NOMO-1 treated with dmso at 0.1 percent for 144 hours (cell line): ENCODE results near the gene CUL3.
A peak's percentile ranks its signal among the peaks of the same experiment; 100 is the strongest.
"Not testable (repeated sequence)": the region's sequence is repeated elsewhere in the genome, so short reads cannot be mapped to it uniquely, and the experiment has no call there.

Experiments
- DNase-seq: peaks from one replicate; lab custom pipeline; 2025; ENCODE audit not compliant: unreplicated experiment; lab: John Stamatoyannopoulos, UW

Gene CUL3

DNA sequence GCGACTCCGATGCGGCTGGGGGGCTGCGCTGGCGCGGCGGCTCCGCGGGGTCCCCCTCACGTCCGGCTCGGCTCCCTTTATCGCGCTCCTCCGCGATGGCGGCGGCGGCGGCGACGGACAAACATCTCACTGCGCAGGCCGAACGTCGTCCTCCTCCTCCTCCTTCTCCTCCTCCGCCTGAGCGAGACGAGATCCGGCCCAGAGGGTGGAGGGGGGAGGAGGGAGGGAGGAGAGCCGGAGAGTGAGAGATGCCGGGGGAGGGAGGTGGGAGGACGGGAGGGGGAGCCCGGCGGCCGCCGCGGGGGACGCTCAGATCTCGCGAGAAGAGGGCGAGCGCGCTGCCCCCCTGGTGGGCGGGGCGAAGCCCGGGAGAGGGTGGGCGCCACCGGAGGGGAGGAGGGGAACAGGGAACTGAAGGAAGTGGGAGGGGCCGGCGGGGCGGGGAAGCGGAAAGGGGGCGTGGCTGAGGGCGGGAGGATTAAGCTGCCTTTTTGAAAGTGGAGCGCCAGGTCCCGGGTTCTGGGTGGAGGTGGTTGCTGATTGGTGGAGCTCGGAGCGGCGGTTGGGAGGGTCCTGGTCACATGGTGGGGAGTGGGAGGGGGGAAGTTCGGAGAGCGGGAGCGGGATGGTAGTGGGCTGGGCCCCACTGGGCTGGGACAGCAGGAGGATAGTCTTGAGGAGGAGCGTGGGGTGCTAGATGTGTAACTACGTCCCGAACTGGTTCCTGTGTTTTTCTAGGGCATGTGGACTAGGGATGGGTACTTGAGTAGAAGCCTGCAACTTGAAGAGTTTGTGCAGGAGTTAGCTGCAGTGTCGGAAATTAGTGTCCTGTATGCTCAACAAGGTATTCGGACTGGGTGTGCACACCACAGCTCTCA, at the start of gene CUL3:
TSS of gene CUL3 (minus strand) at position 153 of the 878 bp plus-strand sequence. CDS start 354 bp downstream, outside the sequence.
- peak; percentile 98 for DNase-seq

DNA sequence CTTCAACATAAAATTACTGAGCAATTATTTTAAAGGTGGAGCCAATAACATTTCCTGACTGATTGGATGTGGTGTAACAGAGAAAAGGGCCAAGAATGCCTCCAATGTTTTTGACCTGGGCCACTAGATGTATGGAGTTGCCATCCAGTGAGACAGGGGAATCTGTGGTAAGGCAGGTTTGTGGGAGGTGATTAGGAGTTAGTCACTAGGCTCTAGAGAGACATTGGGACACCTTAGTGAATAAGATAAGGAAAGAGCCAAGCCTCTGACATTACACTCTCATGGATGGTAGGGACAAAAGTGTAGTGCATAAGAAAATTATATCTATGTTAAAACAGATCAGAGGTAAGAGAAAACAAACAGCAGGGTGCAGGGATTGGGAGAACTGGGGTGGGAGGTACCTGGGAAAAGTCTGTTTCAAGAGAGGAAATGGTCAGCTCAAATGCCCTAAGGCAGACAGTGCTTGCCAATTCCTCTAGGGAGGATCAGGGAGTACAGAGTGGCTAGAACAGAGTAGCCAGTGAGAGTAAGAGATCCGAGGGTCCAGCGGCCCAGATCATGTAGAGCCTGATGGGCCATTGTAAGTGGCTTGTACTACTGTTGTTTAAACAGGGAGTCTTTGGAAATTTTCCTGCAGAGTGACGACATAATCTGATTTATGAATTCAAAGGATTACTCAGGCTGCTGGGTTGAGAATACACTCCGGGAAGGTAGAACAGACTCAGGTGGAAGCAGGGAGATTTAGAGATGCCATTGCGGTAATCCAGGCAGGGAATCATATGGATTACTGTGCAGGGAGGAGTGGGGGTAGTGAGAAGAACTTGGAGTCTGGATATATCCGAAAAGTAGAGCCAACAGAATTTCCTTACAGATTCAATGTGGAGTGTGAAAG, 45.7 kb upstream of the CUL3 start:
- no peak for DNase-seq

DNA sequence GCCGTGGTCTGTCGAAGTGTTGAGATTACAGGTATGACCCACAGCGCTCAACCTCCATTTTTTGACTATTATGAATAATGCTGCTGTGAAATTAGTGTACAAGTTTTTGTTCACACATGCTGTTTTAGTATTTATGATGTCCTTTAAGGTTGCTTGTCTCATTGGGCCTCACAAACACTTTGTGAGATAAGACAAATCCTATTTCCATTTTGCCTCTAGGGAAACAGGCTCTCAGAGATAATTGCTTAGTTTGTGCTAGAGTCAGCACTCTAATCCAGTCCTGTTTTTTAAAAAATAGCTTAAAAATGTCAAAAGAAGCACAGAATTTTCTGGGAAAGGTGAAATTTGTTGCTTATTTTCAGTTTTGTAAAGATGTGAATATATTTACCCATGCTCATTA, 43.3 kb upstream of the CUL3 start:
- DNase-seq = no peak

DNA sequence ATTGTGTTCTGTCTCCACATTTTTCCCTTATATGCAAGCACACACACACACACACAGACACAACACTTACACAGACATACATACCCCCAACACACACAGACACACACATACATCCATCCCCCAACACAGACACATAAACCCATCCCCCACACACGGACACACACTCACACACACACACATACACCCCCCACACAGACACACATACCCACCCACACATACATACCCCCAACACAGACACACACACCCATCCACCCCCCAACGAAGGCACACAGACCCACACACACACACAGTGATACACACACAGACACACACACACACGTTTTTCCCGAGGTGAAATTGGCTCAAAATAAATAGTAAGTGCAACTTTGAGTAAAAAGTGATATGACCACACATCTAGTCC, 41.6 kb upstream of the CUL3 start:
- DNase-seq = no peak

DNA sequence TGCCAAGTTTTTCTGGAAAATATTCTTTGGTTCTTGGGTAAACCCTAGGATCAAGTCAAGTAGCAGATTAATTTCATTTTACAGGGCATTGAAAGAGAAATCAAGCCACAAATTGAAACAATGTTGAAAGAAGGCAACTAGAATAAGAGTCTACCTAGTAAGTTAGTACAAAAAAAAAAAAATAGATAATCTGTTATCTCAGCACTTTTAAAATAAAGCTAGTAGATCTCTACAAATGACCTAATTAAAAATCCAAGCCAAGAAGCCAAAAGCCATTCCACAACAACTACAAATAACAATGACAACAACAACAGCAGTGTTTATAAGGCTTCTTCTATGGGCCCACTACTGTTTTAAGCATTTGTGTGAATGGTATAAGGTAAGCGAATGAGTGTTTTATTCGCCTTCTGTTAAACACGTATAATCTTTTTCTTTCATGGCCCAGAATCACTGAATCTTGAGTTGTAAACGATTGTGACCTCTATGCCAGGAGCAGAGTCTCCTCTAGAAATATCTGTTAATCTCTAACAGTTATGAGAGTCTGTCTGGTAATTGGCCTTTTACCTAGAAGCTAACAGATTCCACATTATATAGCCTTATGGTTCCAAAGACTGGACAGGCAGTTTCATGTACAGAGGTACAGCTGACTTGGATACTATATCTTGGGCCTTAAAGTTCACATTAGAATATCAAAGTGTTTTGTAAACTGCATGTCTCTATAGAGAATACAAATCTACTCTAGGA, 28.6 kb upstream of the CUL3 start:
- no peak for DNase-seq

DNA sequence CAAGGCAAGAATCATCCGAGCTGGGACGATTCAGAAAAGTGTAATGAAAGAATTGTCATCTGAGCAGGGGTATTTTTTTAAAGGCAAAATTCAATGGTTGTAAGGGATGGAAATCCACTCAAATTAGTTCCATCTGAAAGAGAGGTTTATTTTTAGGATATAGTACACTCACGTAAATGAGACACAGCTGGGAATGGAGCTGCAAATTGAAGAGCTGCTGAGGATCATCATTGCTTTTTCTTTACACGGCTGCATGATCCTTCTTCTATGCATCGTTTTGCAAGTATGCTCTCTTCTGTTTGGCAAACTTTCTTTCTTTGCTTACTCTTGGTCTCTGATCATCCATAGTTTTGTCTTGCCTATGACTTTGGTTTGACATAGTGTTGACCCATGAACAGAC, 27.4 kb upstream of the CUL3 start:
- DNase-seq = no peak

DNA sequence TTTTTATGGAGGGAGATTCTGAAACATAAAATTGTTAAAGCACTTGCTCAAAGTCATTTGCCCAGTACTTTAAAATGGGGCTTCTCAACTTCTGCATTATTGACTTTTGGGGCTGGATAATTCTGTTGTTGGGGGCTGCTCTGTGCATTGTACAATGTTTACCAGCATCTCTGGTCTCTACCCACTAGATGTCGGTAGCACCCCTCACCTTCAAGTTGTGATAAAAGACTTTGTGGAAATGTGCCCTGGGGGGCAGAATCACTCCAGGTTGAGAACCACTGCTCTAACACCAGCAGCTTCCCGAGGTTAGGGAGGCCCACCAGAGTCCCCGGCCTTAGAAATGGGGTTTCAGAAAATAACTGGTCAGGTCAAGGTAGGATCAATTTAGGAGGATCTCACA, 26.8 kb upstream of the CUL3 start:
- DNase-seq = no peak

DNA sequence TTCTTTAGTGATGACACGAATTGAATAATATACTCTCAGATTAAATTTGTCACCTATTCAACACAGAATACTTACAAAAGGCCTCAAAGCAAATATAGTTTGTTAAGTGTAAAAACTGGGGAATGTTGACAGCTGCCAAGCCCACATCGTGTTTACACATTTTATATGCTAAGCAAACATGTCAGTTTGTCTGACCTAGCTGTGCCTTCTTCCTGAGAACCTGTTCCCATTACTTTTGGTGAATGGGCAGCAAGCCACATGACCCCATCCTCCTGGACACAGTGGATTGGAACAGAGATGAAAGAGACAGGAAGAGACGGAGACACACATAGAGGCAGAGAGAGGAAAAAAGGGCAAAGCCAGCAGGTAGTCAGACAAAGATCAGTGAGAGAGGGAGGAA, 22.9 kb upstream of the CUL3 start:
- no peak for DNase-seq

DNA sequence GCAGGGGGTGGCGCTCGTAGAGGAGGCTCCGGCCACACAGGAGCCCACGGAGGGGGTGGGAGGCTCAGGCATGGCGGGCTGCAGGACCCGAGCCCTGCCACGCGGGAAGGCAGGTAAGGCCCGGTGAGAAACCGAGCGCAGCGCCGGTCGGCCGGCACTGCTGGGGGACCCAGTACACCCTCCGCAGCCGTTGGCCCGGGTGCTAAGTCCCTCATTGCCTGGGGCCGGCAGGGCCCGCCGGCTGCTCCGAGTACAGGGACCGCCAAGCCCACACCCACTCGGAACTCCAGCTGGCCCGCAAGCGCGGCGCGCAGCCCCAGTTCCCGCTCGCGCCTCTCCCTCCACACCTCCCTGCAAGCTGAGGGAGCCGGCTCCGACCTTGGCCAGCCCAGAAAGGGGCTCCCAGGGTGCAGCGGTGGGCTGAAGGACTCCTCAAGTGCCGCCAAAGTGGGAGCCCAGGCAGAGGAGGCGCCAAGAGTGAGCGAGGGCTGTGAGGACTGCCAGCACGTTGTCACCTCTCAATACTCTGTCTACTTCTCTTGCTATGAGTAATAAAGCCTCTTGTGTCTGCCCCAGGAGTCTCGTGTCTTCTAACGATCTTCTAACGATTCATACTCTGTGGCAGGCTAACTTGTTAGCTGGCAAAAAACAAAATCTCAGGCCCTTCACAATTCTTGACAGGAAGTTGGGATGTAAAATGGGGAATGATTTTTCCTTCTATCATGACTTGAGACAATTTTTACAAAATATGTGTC, 18.8 kb upstream of the CUL3 start:
- DNase-seq = not testable (repeated sequence)

DNA sequence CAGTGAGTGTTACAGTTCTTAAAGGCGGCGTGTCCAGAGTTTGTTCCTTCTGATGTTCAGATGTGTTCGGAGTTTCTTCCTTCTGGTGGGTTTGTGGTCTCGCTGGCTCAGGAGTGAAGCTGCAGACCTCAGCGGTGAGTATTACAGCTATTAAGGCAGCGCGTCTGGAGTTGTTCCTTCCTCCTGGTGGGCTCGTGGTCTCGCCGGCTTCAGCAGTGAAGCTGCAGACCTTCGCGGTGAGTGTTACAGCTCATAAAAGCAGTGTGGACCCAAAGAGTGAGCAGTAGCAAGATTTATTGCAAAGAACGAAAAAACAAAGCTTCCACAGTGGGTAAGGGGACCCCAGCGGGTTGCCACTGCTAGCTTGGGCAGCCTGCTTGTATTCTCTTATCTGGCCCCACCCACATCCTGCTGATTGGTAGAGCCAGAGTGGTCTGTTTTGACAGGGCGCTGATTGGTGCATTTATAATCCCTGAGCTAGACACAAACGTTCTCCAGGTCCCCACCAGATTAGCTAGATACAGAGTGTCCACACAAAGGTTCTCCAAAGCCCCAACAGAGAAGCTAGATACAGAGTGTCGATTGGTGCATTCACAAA, 17.7 kb upstream of the CUL3 start:
- not testable (repeated sequence) for DNase-seq

DNA sequence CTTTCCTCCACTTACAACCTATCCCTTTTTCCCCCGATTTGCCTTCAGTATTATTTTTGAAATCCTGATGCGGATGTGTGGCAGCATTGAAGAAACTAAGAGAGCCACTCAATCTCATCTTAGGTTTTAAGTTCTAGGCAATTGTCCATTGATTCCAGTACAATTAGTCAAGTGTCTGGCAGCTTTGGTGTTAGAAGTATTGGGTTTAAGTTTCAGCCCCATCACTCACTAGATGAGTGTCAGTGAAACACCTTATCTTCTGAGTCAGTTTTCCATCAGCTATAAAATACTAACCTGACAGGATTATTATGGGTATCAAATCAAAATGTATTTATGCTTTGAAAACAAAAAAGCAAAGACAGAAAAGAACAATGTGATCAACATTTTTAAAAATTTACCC, 16.8 kb upstream of the CUL3 start:
- no peak for DNase-seq

DNA sequence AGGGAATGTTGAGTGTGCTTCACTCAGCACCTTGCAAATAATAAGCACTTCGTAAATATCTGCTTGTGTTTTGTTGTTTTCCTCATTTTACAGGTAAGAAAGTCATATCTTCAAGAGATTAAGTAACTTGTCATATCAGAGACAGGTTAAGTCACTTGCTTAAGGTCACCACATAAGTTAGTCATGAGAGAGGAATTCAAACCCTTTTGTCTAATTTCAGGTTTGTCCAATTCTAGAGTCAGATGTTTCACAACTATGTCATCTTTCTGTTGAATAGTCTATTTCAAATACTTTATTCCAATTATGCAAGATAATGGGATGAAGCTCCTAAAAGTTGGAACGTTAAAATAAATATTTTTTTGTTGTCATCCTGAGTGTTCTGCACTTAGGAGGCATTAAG, 13.5 kb upstream of the CUL3 start:
- no peak for DNase-seq

DNA sequence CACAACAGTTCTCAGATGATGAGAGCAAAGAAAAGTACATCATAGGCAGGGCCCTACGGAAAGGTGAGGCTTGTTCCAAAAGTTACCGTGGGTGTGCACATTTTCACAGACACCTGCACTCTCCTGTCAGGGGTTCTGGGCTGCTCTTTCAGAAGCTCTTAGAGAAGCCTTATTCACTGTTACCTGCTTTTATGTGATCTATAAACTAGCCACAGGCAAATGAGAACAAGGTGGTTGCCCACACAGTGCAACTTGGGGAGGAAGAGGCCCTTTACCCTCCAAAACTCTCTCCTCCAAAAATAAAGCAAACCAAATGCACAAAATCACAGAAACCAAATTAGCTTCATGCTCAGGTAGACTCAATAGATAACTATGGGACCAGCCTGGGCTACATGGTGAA, 11.1 kb upstream of the CUL3 start:
- no peak for DNase-seq

DNA sequence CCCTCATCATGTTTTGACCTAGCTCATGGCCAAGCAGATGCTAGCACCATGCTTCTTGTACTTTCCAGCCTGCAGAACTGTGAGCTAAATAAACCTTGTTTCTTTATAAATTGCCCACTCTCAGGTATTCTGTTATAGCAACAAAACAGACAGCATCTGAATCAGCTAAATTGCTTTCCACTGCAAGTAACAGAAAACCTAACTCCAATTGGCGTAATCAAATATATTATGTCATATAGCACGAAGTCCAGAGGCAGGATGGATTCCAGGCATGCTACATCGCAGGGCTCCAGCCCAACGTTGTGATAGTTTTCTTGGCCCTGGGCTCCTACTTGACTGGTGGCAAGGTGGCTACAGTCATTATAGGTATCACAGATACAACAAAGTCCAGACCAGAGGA, 10.4 kb upstream of the CUL3 start:
- no peak for DNase-seq

DNA sequence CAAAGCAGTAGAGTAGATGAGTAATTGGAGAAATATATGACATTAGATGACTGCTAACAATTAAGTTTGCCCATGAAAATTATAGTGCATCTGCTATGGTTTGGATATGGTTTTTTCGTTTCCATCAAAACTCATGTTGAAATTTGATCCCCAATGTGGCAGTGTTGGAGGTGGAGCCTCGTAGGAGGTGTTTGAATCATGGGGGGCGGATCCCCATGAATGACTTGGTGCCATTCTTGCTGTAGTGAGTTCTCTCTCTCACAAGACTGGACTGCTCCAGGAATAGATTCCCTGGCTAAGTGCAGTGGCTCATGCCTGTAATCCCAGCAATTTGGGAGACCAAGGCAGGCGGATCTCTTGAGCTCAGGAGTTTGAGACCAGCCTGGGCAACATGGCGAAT, 9.7 kb upstream of the CUL3 start:
- no peak for DNase-seq

DNA sequence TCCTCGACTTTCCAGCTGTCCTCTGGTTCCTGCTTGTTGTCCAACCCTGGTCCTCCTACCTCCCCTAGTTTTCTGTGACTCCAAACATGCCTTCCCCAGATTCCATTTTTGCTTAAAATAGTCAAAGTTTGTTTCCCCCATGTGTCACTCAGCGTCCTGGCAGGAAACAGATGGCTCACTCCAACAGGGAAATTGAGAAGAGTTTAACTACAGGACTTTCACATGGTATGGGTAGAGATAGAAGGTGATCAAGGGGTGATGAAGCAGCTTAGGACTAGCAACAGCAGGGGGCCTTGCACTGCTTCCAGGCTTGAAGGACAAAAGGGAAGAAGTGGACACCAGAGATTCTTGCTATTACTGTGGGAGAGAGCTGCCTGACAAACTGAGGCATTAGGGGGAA, 6.1 kb upstream of the CUL3 start:
- no peak for DNase-seq

DNA sequence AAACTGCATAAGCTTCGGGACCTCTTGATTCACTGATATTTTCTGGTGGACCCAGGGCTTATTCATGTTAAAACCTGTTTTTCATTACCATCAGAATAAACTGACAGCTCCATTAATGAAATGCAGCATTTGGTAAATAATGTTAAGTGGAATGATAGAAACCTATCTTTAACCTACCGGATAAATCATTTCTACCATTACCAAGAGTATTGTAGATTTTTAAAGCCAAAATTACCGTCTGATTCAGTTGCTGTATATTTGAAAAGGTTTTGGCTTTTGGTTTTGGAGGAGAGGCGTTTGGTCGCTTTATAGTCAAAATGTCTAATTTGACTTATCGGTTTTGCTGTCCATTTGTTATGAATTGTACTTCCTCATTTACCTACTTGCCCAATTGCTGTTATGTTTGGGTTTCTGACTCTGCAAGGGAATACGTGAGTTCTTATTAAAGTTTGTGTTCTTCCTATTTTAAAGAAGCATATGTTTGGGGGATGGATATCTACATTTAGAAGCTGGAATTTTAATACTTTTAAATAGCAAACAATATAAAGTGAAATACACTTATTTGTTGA, 1.0 kb upstream of the CUL3 start:
- DNase-seq = peak; percentile 57

DNA sequence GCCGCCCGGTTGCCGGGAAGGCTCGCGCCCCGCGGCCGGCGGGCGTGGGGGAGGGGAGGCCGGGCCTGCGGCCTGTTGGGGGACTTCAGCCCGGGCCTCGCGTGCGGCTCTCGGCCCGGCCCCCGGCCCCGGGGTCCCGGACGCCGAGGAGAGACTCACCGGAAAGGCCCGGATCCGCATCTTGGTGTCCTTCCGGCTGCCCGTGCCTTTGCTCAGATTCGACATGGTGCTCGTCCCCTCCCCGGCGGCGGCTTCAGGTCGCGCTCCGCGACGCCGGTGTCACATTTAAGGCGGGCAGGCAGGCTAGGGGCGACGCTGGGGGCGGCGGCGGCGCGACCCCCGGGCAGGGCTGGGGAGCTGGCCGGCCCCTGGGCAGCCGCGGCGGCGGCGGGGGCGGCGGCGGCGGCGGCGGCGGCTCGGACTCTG, 365 bp downstream of the CUL3 start:
- DNase-seq = peak; percentile 10

DNA sequence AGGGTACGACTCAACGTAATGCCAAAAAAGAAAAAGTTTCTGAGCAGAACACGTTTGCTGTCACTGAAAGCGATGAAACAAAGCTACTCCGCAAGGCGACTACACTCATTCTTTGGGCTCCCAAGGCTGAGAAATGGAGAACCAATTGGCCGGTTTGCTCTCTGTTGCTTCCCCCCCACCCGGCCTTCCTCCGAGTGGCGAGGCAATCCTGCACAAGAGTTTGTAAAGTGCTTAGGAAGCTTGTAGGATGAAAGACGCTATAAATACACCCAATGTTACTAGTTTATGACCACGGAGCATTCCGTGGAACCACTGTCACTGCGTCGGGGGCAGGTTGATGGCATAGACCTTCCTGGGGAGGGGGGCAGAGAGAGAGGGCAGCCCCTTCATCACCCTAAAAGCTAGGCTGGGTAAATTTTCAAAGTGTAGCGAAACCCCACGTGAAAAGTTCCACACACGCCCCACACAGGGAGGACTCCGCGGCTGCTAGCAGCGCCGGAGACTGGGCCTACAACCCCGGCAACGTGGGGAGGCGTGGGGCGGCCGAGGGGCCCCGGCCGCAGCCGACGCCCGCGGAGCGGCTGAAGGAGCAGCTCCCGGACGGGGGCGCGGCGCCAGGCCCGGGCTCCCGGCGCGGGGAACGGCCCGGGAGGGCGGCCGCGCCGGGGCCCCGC, 915 bp downstream of the CUL3 start:
- DNase-seq = peak; percentile 18
